Stimulated activated CD4-positive, alpha-beta T cell treated with anti-CD3 and anti-CD28 coated beads, Interleukin-4, amount 100 ng/mL, for 48 hours (primary cell): Measurements from ENCODE around the gene ALG14.
"Not testable (repeated sequence)": the region's sequence is repeated elsewhere in the genome, so short reads cannot be mapped to it uniquely, and the experiment has no call there.

ENCODE experiments used
- DNase-seq, 2 donors: peaks; one replicate each; pipeline ENCODE4 v3.0.0-alpha.2; 2020; ENCODE audit warnings: low read depth in 2 of 2

Gene ALG14

GRCh38 chr1:95006681-95007080 lies 66.1 kb downstream of the ALG14 start:
- DNase-seq, result no peak

GRCh38 chr1:95005584-95005983 lies 67.2 kb downstream of the ALG14 start:
- DNase-seq, result no peak

- DNase-seq, result no peak
Measured at GRCh38 chr1:95004013-95004412, 68.7 kb downstream of the ALG14 start.

DNA sequence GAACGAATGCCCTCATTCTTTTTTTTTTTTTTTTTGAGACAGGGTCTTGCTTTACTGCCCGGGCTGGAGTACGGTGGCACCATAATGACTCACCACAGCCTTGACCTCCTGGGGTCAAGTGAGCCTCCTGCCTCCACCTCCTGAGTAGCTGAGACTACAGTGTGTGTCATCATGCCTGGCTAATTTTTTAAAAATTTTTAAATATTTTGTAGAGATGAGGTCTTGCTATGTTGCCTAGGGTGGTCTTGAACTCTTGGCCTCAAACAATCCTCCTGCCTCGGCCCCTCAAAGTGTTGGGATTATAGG lies 69.4 kb downstream of the ALG14 start:
- DNase-seq, result no peak

- no peak for DNase-seq
Measured at GRCh38 chr1:95002540-95003432, 70.0 kb downstream of the ALG14 start.

DNA sequence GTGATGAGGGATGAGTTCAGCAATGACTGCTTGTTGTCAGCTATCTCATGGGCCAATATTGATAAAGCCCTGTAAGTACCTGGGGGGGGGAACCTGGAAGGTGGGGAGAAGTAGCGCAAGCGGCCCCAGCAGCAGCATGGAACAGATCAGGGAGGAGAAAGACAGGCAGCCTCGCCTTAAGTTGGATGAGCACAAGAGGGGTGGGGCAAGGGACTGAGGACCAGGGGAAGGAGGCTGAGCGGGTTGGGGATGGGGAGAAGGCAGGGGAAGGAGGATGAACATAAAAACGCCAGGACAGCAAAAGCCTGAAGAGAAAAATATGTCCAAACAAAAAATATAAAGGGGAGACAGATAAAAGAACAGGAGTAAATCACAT lies 70.6 kb downstream of the ALG14 start:
- DNase-seq, result no peak

GRCh38 chr1:94999456-95000131 lies 73.2 kb downstream of the ALG14 start:
- no peak for DNase-seq

DNA sequence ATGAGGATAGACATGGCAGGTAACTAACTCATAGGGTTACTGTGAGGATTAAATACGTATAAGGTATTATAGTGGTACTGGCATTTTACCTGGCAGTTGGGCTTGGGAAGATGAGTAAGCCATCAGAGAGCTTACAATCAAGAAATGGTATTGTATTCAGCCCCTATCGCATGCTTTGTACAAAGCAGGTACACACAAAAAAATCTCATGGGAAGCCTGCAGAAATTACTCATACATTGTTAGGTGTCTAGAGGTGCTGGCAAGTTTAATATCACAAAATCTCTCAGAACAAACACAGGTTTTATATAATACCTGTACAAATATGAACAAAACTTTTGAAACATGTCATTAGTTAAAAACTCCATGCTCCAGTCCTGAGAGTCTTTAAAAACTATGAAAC lies 74.0 kb downstream of the ALG14 start:
- DNase-seq, result no peak

DNA sequence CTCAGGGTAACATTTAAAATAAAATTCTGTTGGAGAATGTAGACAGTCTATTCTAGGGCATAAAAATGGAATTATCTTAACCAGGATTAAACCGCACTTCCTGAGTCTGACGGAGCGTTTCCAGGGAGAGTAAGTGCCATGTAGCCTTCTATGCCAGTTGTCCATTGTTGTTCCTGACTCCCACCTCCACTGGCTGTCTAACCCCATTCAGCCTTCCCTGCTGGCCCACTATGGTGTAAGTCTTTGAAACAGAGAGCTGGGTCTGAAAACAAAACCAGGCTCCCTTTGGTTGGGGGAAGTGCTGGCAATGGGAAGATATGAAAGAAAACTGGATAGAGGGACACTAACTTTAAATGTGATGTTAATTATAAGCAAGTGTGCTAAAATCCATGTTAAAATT lies 74.6 kb downstream of the ALG14 start:
- no peak for DNase-seq

GRCh38 chr1:94995536-94995935 lies 77.2 kb downstream of the ALG14 start:
- DNase-seq, result not testable (repeated sequence)

GRCh38 chr1:94994805-94995204 lies 77.9 kb downstream of the ALG14 start:
- no peak for DNase-seq

DNA sequence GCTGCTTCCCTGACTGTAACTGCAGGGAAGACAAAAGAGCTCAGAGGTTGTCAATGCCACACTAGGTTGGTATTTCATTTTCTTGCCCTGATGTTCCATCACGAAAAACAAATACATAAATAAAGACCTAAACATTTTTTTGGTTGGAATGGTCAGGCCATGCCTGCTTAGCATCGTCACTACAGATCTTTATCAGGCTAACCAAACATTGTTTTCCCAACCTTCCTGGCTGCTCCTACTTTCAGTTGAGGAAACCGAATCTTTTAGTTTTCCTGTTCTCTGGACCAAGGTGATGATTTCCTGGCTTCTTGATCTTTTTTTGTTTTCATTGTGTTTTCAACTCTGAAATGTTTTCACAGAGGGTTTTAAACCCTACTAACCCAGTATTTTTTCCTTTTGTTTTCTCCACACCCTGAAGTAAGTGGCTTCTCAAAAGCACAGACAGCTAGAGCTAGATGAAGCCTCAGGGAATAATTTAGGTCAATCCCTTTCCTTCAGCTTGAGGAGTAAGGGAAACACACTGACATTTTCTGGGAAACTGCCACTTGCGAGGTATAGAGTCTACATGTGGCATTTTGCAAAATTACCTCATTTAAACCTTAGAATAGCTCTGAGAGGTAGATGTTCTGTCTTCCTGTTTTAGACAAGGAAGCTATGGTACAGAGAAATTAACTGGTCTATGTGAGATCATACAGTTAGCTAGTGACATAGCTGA lies 78.7 kb downstream of the ALG14 start:
- no peak for DNase-seq

- DNase-seq, result no peak
Measured at GRCh38 chr1:94992863-94993563, 79.7 kb downstream of the ALG14 start.

GRCh38 chr1:94992161-94992560 lies 80.6 kb downstream of the ALG14 start:
- DNase-seq, result no peak

DNA sequence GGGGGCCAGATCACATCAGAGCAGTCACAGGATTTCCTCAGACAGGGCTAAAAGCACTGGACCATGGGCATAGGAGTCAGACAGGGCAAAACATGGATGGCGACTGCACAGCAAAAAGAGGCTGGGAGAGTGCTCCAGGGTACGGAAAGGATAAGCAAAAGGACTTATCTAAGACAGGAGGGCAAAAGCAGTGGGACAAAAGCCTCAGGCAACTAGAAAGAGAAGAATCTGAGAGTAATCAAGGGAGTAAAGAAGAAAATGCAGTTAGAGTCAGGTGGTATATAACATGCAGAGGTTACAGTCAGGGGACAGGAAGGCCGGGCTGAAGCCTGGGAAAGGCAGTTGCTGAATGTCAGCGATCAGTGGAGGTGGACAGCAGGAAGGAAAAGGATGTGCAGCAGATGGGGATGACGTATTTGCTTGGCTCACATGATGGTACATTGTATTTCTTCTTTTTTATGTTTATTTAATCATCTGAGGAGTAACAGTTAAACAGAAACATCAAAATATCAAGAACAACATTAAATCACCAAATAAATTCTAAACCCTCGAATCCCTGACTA lies 82.8 kb downstream of the ALG14 start:
- no peak for DNase-seq

- no peak for DNase-seq
Measured at GRCh38 chr1:94989398-94989797, 83.4 kb downstream of the ALG14 start.

DNA sequence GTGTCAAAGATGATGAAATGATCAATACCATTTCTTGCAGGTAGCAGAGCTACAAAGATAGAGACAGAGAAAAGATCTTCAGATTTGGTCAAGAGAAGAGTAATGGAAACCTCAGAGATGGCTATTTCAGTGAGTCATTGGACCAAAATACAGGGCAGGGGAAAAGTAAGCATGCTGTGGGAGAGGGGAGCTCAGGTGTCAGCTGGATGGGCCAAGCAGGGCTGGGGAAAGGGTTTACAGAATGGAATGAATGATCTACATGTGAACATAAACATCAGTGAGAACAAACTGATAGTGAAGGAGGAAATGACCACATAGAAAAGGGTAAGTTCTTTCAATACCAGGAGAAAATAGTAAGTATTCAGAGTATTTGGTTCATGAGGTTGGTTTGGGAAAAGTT lies 84.4 kb downstream of the ALG14 start:
- DNase-seq, result no peak

DNA sequence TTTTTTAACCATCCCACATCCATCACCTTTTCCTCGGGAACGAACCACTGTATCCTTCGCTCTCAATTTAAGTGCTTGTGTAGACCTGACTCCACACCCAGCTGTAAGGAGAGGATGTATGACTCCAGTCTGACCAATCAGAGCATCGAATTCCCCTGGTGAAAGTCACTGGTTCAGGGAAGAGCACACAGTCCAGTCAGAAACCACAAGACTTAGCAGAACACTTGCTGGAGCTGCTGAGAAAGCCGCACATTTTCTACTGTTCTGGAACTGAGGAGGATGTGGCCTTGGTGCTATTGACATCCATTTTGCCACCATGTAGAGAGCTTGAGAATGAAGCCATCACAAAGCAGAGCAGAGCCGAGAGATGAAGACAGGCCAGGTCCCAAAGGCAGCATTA lies 86.0 kb downstream of the ALG14 start:
- DNase-seq, result no peak

DNA sequence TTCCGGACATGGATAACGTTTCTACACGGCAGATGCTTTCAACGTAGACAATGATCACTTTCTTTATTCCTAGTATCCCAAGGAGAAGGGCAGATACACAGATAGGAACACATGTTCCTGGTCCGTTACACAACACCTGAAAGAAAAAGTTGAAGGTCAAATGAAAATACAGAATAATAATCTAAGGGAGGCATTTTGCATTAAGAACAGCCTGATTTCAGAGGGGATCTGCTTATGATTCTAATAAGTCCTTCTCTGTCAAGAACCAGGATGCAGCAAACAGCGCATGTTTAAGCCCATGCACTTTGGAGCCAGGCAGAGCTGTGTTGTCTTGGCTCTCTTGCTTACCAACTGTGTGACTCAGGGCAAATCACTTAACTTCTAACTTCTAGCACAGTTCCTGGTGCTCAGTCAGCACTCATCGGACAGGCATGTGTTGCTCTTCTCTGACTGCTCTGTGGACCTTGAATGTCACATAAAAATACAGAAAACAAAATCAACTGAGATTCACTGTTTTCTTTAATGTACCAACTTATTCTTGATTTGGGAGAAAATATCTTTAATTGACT lies 89.5 kb downstream of the ALG14 start:
- DNase-seq, result no peak

GRCh38 chr1:94982398-94982797 lies 90.4 kb downstream of the ALG14 start:
- no peak for DNase-seq

- no peak for DNase-seq
Measured at GRCh38 chr1:94981575-94981973, 91.2 kb downstream of the ALG14 start.
